Breast epithelium (tissue), 4 donors: ENCODE results near the gene PAX7. TPM values are rescaled to one million over a fixed set of nuclear protein-coding genes. Genes with fewer than 3 reads are reported as not detected.

ENCODE experiments used
- DNase-seq, 2 donors: peaks; one replicate each; pipeline ENCODE4 v3.0.0-alpha.2; 2019; ENCODE audit warnings: low spot score in 2 of 2
- H3K27ac ChIP-seq, 2 donors: fragments of 200-600 bp; sonication (generic) in 1 of 2; one replicate each; pipeline ENCODE4 v1.5.1; 2016 to 2019; ENCODE audit warnings: mild to moderate bottlenecking in 1 of 2
- H3K27me3 ChIP-seq, 2 donors: fragments of 200-600 bp; sonication (generic) in 1 of 2; one replicate each; pipeline versions ENCODE4 v1.5.1 to v1.6.0; 2017 to 2019; ENCODE audit warnings: control low read depth in 1 of 2, mild to moderate bottlenecking in 1 of 2
- H3K36me3 ChIP-seq: fragments of 200-600 bp; one replicate; pipeline ENCODE4 v1.5.1; 2019
- H3K4me1 ChIP-seq, 2 donors: fragments of 200-600 bp; sonication (generic); one replicate each; pipeline ENCODE4 v1.5.1; 2016 to 2019; ENCODE audit warnings: control low read depth in 1 of 2
- H3K4me3 ChIP-seq, 3 donors: fragments of 200-600 bp; sonication (generic); 1 replicate in 2 of 3; 2 replicates in 1 of 3; pipeline ENCODE4 v1.5.1; 2016 to 2019; ENCODE audit warnings: mild to moderate bottlenecking in 3 of 3, moderate library complexity in 2 of 3
- H3K9me3 ChIP-seq, 2 donors: fragments of 200-600 bp; sonication (generic) in 1 of 2; one replicate each; pipeline ENCODE4 v1.5.1; 2016 to 2019; ENCODE audit warnings: control low read depth in 1 of 2
- POLR2A ChIP-seq: fragments of 450-650 bp; IDR thresholded peaks from one replicate; pipeline ENCODE4 v1.6.1; 2016; ENCODE audit warnings: antibody characterized with exemption, mild to moderate bottlenecking, moderate library complexity
- POLR2AphosphoS5 ChIP-seq, 3 donors: sonication (generic); formaldehyde crosslinking; IDR thresholded peaks; one replicate each; pipeline ENCODE4 v1.6.1; 2017; ENCODE audit warnings: antibody characterized with exemption in 3 of 3
- intact Hi-C: fragments of 100-400 bp; cut with DNase I; formaldehyde crosslinking; loops from one replicate; pipeline ENCODE4 v1.15.1; 2023; ENCODE audit warnings: low total_unique reads
- total RNA-seq, 3 donors: library from RNA; depleted of rRNA; stranded (reverse); fragments of >200 nt; gene quantifications; one replicate each; pipeline ENCODE4 v1.1.0, GENCODE V29; 2016
- TF ChIP-seq, protein P1 (sequence below), 3 donors: fragments of 450-650 bp; IDR thresholded peaks; one replicate each; pipeline ENCODE4 v1.5.1; 2016 to 2017; ENCODE audit warnings: antibody characterized with exemption in 3 of 3, mild to moderate bottlenecking in 3 of 3, moderate library complexity in 3 of 3

Gene PAX7
- total RNA-seq, 3 donors from 2014 or later, result not detected

DNA sequence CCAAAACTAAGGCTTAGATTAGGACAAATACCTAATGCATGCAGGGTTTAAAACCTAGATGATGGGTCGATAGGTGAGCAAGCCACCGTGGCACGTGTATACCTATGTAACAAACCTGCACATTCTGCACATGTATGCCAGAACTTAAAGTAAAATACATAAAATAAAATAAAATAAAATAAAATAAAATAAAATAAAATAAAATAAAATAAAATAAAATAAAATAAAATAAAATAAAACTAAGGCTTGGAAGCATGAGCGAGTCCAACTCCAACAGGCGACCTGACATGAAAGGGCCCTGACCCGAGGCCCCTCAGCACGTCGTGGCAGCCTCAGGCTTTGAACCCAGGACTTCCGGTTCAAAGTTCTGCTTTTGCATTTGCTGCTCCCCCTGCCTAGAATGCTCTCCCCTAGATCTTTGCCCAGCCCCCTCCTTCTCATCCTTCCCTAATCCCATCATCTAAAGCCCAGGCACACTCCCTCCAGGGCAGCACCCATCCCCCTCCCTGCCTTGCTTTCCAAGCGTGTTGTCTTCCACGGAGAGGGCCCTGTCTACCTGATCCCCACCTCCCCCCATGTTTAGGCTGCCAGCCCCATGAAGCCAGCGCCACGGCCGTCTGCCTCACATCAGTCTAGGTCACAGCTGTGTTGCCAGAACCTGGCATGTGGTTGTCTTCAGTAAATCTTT, 164.5 kb downstream of the PAX7 start:
- no peaks in the 10 kb centered on the region for H3K9me3 ChIP-seq
- no peak overlapping the region for H3K4me3 ChIP-seq
- peaks cover 0 to 33% of the 10 kb centered on the region in 2 donors for H3K27me3 ChIP-seq
- intact Hi-C loops, result no loop called here
- no peak for DNase-seq
- H3K36me3 ChIP-seq, result no peaks in the 10 kb centered on the region
- no peaks in the 10 kb centered on the region for H3K4me1 ChIP-seq
- H3K27ac ChIP-seq, result no peak overlapping the region
- TF ChIP-seq POLR2AphosphoS5 (IDR thresholded peaks at IDR 0.05), result no peak

DNA sequence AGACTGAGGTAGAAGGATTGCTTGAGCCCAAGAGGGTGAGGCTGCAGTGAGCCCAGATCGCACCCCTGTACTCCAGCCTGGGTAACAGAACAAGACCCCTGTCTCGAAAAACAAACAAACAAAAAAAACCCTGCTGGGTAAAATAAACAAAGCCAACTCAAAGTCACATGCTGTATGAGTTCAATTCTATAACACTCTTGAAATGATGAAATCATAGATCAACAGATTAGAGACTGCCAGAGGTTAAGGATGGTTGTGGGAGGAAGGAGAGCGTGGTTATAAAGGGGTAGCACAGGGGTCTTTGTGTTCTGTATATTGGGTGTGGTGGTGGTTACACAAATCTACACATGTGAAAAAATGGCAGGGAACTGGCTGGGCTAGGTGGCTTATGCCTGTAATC, 166.3 kb downstream of the PAX7 start:
- Histone ChIP-seq H3K9me3 (no peaks in the 10 kb centered on the region), H3K27ac (no peak overlapping the region), H3K27me3 (peaks cover 0 to 21% of the 10 kb centered on the region in 2 donors), H3K4me3 (no peak overlapping the region), H3K36me3 (no peaks in the 10 kb centered on the region), H3K4me1 (no peaks in the 10 kb centered on the region)
- no peak for DNase-seq
- TF ChIP-seq POLR2A (no peak), POLR2AphosphoS5 (IDR thresholded peaks at IDR 0.05) (no peak)
- TF ChIP-seq, protein P1, sequence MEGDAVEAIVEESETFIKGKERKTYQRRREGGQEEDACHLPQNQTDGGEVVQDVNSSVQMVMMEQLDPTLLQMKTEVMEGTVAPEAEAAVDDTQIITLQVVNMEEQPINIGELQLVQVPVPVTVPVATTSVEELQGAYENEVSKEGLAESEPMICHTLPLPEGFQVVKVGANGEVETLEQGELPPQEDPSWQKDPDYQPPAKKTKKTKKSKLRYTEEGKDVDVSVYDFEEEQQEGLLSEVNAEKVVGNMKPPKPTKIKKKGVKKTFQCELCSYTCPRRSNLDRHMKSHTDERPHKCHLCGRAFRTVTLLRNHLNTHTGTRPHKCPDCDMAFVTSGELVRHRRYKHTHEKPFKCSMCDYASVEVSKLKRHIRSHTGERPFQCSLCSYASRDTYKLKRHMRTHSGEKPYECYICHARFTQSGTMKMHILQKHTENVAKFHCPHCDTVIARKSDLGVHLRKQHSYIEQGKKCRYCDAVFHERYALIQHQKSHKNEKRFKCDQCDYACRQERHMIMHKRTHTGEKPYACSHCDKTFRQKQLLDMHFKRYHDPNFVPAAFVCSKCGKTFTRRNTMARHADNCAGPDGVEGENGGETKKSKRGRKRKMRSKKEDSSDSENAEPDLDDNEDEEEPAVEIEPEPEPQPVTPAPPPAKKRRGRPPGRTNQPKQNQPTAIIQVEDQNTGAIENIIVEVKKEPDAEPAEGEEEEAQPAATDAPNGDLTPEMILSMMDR (IDR thresholded peaks at IDR 0.05), result no peak
- intact Hi-C loops, result no loop called here

Other genes with a start within 250 kb of the PAX7 start
- 10 to 100 TPM in 1 of 3 donors, under 1 TPM in 2; 0.80 to 15.7 (median 0.98) TPM for gene KLHDC7A, start 149.9 kb upstream of the PAX7 start, total RNA-seq
- gene TAS1R2, start 228.8 kb downstream of the PAX7 start, total RNA-seq, result not detected